Measurements from ENCODE around the gene ZACN. TPM values are rescaled to one million over a fixed set of nuclear protein-coding genes. Genes with fewer than 3 reads are reported as not detected.

Gene ZACN
- total and polyA plus RNA-seq, 12 donors, result 0.06 to 3.3 (median 0.19) TPM; not detected in 7

GRCh38 chr17:76090517-76091129, 11.6 kb downstream of the ZACN start:
- 85 to 89% (median 88%) methylated on average over 8 to 17 of the region's 17 CpGs for WGBS, 4 donors
- no peak overlapping the region for H3K27ac ChIP-seq
- no peak for DNase-seq
- no peaks in the 10 kb centered on the region for H3K9me3 ChIP-seq (replicated peaks in 1 of 3)
- H3K36me3 ChIP-seq (replicated peaks in 1 of 2), result peaks cover 0 to 95% of the 10 kb centered on the region in 2 donors
- no peaks in the 10 kb centered on the region for H3K27me3 ChIP-seq
- intact Hi-C loops (cut with DNase I), result no loop called here
- TF ChIP-seq POLR2A (IDR thresholded peaks at IDR 0.05) (no peak), CTCF (IDR thresholded peaks at IDR 0.05) (no peak)
- H3K4me3 ChIP-seq, result no peak overlapping the region
- H3K4me1 ChIP-seq (replicated peaks in 1 of 2), result no peaks in the 10 kb centered on the region

GRCh38 chr17:76091526-76092286, 12.7 kb downstream of the ZACN start:
- H3K36me3 ChIP-seq (replicated peaks in 1 of 2), result peaks cover 0 to 95% of the 10 kb centered on the region in 2 donors
- WGBS, 4 donors, result 75 to 88% (median 83%) methylated on average over 22 to 23 of the region's 23 CpGs
- H3K9me3 ChIP-seq (replicated peaks in 1 of 3), result no peaks in the 10 kb centered on the region
- no peak for TF ChIP-seq CTCF (IDR thresholded peaks at IDR 0.05)
- no peak for TF ChIP-seq POLR2A (IDR thresholded peaks at IDR 0.05)
- H3K4me3 ChIP-seq, result no peak overlapping the region
- H3K27ac ChIP-seq, result no peak overlapping the region
- intact Hi-C loops (cut with DNase I), result no loop called here
- DNase-seq, result no peak
- H3K27me3 ChIP-seq, result no peaks in the 10 kb centered on the region
- no peaks in the 10 kb centered on the region for H3K4me1 ChIP-seq (replicated peaks in 1 of 2)

GRCh38 chr17:76092526-76093413, 13.8 kb downstream of the ZACN start:
- no peak overlapping the region for H3K27ac ChIP-seq
- H3K4me1 ChIP-seq (replicated peaks in 1 of 2), result no peaks in the 10 kb centered on the region
- intact Hi-C loops (cut with DNase I), result no loop called here
- H3K9me3 ChIP-seq (replicated peaks in 1 of 3), result no peaks in the 10 kb centered on the region
- H3K4me3 ChIP-seq, result no peak overlapping the region
- no peak for TF ChIP-seq POLR2A (IDR thresholded peaks at IDR 0.05)
- no peak for TF ChIP-seq CTCF (IDR thresholded peaks at IDR 0.05)
- no peaks in the 10 kb centered on the region for H3K27me3 ChIP-seq
- H3K36me3 ChIP-seq (replicated peaks in 1 of 2), result peaks cover 0 to 95% of the 10 kb centered on the region in 2 donors
- WGBS, 4 donors, result 91 to 95% (median 93%) methylated on average over 8 to 20 of the region's 20 CpGs
- DNase-seq, result no peak

GRCh38 chr17:76094046-76094445, 15.1 kb downstream of the ZACN start:
- Histone ChIP-seq H3K4me3 (no peak overlapping the region), H3K9me3 (replicated peaks in 1 of 3) (no peaks in the 10 kb centered on the region), H3K27ac (no peak overlapping the region), H3K4me1 (replicated peaks in 1 of 2) (no peaks in the 10 kb centered on the region), H3K27me3 (no peaks in the 10 kb centered on the region), H3K36me3 (replicated peaks in 1 of 2) (peaks cover 0 to 91% of the 10 kb centered on the region in 2 donors)
- DNase-seq, result no peak
- WGBS, 4 donors, result 84 to 91% (median 87%) methylated on average over 2 to 11 of the region's 11 CpGs
- TF ChIP-seq POLR2A (IDR thresholded peaks at IDR 0.05) (no peak), CTCF (IDR thresholded peaks at IDR 0.05) (no peak)
- intact Hi-C loops (cut with DNase I), result no loop called here
